Kidney glomerular epithelial cell (primary cell): Measurements from ENCODE around the gene ZW10.
A peak's percentile ranks its signal among the peaks of the same experiment; 100 is the strongest.

ENCODE experiments used
- DNase-seq: peaks from one replicate; lab custom pipeline; 2025; lab: John Stamatoyannopoulos, UW

Gene ZW10

DNA sequence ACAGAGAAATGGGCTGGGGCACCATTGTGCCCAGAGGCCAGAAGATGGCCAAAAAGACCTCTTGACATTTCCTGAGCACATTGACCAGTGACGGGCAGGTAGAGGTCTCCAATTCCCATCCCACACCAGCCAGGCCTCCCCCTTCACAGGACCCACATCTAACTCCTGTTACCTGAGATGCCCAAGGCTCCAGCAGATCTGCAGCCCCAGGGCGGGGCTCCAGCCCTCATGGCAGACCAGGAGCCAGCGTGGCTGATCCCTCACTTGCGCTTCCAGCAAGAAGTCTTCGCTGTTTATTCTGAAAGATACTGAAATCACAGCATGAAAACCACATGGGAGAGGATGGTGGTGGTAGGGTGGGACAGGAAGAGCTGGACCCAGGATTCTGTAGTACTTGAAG is 76.4 kb downstream of the ZW10 start:
- no peak for DNase-seq

DNA sequence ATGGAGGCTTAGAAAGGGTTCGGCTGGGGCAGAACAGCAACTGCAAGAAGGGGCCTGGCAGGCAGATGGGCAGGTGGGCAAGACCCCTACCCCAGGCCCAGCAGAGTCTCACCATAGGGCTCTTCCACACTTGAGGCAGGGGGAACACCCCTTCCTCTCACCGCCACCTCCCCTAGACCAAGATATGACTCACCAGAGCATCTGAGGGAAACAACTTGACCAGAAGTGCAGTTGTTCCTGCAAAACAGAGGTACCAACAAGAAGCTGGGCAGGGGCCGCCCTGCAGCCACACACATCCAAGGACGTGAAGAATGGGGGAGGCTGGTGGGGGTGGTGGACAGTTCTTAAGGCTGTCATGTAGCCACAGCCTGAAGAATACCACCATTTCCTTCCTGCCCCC is 78.3 kb downstream of the ZW10 start:
- DNase-seq, result no peak

DNA sequence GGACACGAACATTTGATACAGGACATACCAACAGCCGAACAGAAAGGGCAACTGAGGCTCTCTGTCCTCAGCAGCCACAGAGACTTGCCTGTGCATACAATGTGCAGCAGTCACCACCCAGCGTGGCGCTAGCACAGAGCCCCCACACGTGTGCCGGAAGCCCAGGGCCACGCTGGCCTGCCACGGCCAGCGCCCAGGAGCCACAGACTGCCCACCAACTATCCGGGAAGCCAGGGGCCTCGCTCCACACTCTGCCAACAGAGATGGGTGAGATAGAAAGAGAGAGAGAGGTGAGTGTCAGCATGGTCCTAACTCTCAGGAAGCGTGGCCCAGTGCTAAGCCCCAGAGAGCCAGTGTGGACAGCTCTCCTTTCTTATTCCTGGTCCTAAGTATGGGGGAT is 79.1 kb downstream of the ZW10 start:
- DNase-seq, result no peak

DNA sequence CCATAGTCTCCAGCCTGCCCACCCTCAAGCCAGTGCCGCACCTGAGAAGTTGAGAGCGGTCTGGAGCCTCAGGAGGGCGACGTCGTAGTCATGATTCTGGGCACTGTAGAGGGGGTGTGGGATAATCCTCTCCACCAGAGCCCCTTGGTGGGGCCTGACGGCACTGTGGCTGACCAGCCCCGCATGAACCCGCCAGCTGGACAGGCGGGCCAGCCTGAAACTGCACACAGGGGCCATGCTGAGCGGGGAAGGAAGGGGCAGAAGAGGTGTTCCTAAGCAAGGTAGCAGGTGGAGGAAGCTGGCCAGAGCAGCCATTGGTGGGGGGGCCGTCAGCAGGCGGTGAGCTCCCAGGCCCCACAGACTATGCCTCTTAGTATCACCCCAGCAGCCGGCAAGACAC is 80.5 kb downstream of the ZW10 start:
- no peak for DNase-seq

DNA sequence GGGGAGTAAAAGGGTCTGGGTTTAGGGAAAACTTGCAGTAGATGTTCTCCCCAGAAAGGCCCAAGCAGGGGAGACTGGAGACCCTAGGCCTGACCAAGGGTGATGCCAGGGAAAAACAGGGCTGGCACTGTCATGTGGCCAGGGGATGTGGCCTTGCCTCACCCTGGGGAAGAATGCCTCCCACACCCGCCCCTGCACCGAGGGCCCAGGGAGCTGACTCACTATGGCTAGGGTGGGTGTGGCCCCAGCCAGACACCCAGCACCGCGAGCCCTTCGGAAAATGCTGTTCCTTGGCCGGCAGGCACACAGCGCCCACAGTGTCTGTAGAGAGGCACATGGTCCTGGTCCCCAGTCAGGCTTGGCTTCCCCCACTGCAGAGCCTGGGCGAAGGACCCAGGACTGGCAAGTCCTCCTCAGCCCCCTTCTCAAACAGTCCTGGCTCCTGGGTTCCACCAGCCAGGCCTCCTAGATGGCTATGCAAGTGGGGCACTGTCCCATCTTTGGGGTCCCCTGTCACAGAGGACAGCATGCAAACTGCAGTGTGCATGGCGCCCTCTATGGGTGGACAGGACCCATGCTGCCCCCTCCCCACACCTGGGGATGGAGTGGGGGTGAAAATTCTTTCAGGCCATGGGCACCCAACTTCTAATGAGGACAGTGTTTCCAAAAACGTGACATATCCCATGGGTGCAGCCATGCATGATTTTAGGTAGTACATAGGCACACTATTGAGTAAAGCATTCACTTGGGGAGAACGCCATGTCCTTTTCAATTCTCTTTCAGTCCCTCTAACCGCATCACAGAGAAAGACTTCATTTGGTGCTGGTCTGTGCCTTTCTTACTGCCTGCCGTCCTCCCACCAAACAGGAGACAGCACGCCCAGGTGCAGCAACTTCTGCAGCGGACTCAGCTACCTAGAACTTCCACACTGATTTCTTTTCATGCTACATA is 82.6 kb downstream of the ZW10 start:
- DNase-seq, result peak; percentile 30

DNA sequence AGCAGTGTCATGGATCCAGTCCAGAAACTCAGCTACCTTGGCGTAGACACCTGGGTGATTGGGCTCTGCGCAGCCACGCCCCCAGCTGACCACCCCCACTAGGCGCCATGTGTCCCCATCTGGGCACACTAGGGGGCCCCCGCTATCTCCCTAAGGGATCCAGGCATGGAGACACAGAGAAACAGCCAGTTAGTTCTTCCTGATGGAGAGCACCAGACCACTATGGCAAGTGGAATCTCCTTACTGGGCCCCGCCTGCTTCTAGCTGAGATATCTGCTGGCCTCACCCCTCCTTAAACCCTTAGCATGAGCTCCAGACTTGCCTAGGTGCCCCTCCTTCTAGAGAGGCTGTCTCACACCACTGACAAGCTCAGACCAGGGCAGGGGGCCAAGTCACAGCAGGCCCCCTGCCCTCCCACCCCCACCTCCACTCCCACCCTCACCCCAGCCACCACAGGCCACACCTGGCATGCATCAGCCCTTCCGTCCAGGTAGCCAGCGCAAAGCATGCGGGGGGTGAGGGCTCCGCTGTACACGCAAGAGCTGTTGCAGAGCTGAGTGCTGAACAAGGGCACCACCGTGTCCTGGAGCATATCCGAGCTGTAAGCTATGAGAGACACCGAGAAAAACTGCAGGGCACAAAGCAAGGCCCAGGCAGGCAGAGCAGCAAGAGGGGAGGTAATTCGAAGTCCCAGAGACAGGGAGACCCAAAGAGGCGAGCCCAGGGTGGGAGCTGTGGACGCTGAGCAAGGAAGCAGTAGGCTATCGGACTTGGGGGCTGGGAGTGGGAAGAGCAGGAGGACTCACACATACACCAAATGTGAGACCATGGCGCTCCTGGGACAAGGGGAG is 83.5 kb downstream of the ZW10 start:
- no peak for DNase-seq

DNA sequence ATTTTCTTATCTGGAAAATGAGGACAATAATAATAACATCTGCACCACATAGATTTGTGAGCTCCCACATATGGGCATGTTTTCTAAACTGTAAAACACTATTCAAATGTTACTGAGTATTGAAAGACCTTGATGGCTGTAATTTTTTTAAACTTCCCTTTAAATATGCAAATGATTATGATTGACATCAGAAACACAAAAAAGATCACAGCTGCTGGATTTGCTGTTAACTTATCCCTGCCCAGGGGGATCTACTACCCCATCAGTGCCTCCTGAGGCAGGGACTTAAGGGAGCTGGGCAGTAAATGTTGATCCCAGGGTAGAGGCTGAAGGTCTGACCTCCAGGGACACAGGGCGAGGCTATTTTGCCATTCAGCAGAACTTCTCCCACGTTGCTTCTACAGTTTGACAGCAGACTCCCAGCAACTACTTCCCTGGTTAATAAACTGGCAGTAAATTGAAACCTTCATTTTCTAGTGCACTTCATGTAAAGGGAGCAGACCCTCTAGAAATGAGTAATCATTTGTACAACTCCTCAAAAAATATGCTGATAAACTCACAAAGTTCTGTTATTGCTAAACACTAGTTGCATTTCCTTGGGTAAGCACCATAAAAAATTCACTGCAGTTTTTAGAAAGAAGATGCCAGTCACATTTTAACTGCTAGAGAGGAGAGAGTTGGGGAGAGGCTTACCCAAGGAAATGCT is 87.7 kb downstream of the ZW10 start:
- no peak for DNase-seq

DNA sequence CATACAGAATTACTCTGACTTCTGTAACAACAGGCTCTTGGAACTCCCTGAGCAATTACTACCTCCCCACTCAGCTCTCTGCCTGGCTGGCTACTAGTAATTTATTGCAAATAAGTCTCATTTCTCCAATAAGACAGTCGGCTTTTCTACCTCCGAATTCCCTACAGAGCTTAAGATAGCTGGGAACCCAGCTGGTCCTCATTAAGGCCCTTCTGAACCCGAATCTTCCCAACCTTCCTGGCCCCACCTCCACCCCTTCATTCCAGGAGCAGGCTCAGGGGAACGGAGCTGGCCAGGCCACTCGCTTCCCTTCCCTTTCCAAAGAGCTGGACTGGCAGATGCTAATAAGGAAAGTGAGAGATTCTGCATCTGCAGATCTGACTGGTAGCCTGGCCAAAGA is 89.0 kb downstream of the ZW10 start:
- DNase-seq, result no peak

DNA sequence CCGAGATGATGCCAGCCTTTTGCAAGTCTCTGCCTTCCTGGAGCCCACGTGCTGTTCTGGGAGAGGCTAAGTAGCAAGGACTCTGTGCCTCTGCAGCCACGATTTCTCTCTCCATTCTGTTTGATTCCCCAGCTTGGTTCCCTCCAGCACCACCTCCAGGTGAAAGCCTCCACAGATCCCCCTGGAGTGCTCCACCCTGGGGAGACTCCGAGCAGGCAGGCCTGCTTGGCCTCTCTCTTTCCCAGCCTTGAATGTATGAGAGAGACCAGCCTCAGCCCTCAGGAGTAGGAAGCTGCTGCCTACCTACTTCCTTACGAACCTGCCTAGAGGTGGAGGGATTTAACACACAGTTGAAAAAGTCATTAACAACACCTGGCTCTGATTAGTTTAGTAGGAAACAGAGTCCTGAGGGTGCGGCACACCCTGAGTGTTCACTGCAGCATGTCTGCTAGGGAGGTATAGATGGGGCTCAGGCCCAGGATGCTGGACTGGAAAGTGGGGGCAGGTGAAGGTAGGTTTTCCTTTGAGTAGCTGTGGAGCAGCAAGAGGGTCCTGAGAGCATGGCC is 89.9 kb downstream of the ZW10 start:
- DNase-seq, result no peak
